Heart left ventricle (tissue), 13 donors: ENCODE measurements around the gene DNAH17.

ENCODE experiments used
- POLR2A ChIP-seq, 2 donors: fragments of 450-650 bp; IDR thresholded peaks; one replicate each; pipeline ENCODE4 v1.6.1; 2017; ENCODE audit warnings: antibody characterized with exemption in 2 of 2, mild to moderate bottlenecking in 2 of 2, moderate library complexity in 2 of 2
- TF ChIP-seq, protein P1 (sequence below), 12 donors: fragments of 200-600 bp; sonication (generic) in 4 of 12; IDR thresholded peaks; one replicate each; pipeline versions ENCODE4 v1.5.0 to v1.8.0; 2018 to 2022; ENCODE audit warnings: antibody characterized with exemption in 12 of 12, mild to moderate bottlenecking in 5 of 12
- donor health status: ischemic (EF 13 %, LVEDD 7.1; RV severe dilation, severe dysfunction).
- donor health status: DM: no; HTN: yes; CAD: no.
- donor health status: DM: no; HTN: no; CAD: no.
- donor health status: ischemic (EF 25% LVEDD 6.9; RV normal size, moderate dysfunction).
- donor health status: ischemic (EF 25% LVEDD 5.7; RV mildly dilated, moderate dysfunction).
- donor health status: ischemic (EF 35%, LVEDD 5.7; RV mildly dilated, moderate dysfunction).
- donor health status: nonischemic (EF 11% LVEDD 7.7; RV severe dilation, severe dysfunction).
- donor health status: DM: yes; HTN: yes; CAD: no.
- donor health status: PGD.
- donor health status: ischemic (EF 29% LVEDD 5.4; RV normal size, mild dysfunction).
- donor health status: nonischemic (EF 23%, LVEDD 6.1; RV moderate dilation, normal function).

DNA sequence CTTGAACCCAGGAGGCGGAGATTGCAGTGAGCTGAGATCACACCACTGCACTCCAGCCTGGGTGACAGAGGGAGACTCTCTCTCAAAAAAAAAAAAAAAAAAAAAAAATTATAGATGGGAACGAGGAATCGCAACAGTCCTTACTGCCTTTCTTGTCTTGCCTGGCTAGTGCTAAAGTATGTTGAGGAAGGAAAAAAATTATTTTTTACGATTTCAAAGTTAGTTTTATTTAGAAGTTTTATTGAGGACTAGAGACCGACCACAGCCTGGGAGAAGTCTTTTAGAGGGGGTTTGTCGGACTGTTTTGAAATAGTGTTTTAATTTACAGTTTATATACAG, 15.8 kb upstream of the DNAH17 start:
- no peak for TF ChIP-seq POLR2A (IDR thresholded peaks at IDR 0.05)
- TF ChIP-seq, protein P1, sequence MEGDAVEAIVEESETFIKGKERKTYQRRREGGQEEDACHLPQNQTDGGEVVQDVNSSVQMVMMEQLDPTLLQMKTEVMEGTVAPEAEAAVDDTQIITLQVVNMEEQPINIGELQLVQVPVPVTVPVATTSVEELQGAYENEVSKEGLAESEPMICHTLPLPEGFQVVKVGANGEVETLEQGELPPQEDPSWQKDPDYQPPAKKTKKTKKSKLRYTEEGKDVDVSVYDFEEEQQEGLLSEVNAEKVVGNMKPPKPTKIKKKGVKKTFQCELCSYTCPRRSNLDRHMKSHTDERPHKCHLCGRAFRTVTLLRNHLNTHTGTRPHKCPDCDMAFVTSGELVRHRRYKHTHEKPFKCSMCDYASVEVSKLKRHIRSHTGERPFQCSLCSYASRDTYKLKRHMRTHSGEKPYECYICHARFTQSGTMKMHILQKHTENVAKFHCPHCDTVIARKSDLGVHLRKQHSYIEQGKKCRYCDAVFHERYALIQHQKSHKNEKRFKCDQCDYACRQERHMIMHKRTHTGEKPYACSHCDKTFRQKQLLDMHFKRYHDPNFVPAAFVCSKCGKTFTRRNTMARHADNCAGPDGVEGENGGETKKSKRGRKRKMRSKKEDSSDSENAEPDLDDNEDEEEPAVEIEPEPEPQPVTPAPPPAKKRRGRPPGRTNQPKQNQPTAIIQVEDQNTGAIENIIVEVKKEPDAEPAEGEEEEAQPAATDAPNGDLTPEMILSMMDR (IDR thresholded peaks at IDR 0.05): no peak
